Uterus (tissue), 2 donors: Measurements from ENCODE around the gene PLCG2.

Experiments used
- CTCF ChIP-seq, 4 experiments: fragments of 200-600 bp in 2 of 4; fragments of 450-650 bp in 2 of 4; sonication (generic) in 2 of 4; IDR thresholded peaks; one replicate each; pipeline ENCODE4 v1.5.1; 2016 to 2019; ENCODE audit warnings: antibody characterized with exemption in 4 of 4, mild to moderate bottlenecking in 2 of 4, moderate library complexity in 1 of 4
- POLR2A ChIP-seq, 2 donors: fragments of 450-650 bp; IDR thresholded peaks; one replicate each; pipeline ENCODE4 v1.6.1; 2016; ENCODE audit warnings: antibody characterized with exemption in 2 of 2, mild to moderate bottlenecking in 1 of 2, moderate library complexity in 1 of 2

GRCh38 chr16:81880816-81881215 is 101.7 kb downstream of the PLCG2 start:
- TF ChIP-seq POLR2A (IDR thresholded peaks at IDR 0.05) = no peak
- TF ChIP-seq CTCF (IDR thresholded peaks at IDR 0.05) = no peak
